ENCODE data around the gene MRPL14. TPM values are rescaled to one million over a fixed set of nuclear protein-coding genes. Genes with fewer than 3 reads are reported as not detected.

Gene MRPL14
- total RNA-seq: 10 to 100 TPM; 24.6 to 55.7 (median 30.4) TPM

DNA sequence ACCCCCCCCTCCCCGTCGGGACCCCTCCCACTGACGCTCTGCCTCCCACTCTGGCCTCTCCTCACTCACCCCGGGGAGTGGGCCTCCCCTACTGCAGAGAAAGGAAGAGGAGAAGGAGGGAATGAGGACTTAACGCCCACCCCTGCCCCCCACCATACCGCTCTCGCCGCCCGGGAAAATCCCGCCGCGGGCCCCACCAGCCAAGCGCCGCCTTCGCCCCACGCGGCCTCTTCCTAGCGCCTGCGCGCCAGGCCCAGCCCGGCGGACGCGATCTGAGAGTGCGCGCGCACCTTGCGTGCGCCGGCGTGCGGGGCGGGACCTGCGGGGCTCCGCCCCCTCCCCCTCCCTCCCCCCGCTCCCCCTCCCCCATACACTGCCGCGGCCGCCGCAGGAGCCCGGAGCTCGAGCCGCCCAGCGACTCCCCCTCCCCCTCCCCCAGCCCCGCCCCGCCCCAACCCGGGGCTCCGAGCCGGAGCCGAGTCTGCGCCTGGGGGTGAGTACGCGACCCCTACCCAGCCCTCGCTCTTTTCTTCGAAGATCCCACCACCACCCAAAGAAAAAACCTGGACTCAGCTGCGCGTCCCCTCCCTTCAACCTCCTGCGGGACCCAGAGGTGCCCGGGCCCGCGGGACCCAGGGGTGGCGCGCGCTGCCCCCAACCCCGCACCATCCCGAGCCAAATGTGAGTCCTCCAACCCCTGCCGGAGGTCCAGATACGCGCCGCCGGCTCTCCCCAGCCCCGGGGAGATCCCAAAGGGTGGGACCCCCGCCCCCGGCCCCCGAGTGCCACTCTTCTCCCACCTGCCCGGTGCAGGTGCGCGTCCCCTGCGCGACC, at the start of gene MRPL14, which contains the start of gene TMEM63B:
TSS of gene MRPL14 (minus strand) at position 267 of the 834 bp plus-strand sequence. CDS start 10,841 bp downstream, outside the sequence.
TSS of gene TMEM63B (plus strand) at position 369 of the 834 bp plus-strand sequence. CDS start 7,031 bp downstream, outside the sequence.
- Histone ChIP-seq H3K4me3 (peak within 1 kb of the TSS; percentile 96 to 100 (median 99)), H3K27ac (peak within 1 kb of the TSS; percentile 96 to 97), H3K4me1 (peaks cover 5 to 6% of the 10 kb centered on the region in 2 donors), H3K36me3 (no peaks in the 10 kb centered on the region), H3K9me3 (no peaks in the 10 kb centered on the region), H3K27me3 (no peaks in the 10 kb centered on the region)
- TF ChIP-seq POLR2A (IDR thresholded peaks at IDR 0.05) (no peak), POLR2AphosphoS5 (IDR thresholded peaks at IDR 0.05) (peak in 2 of 3 donors; percentile 43 to 82), CTCF (IDR thresholded peaks at IDR 0.05) (no peak)
- intact Hi-C loops (cut with DNase I; ENCODE audit: low total_unique reads): no loop called here
- peak; percentile 75 to 87 for DNase-seq (ENCODE audit: low spot score in 2 of 2)

GRCh38 chr6:44176130-44176761, 49.0 kb upstream of the MRPL14 start:
- intact Hi-C loops (cut with DNase I; ENCODE audit: low total_unique reads): no loop called here
- DNase-seq (ENCODE audit: low spot score in 2 of 2): peak in 1 of 2 donors; percentile 61
- Histone ChIP-seq H3K4me3 (peak overlapping the region in 2 of 3 donors; percentile 36 to 53), H3K9me3 (no peaks in the 10 kb centered on the region), H3K36me3 (no peaks in the 10 kb centered on the region), H3K4me1 (no peaks in the 10 kb centered on the region), H3K27me3 (no peaks in the 10 kb centered on the region), H3K27ac (peak overlapping the region; percentile 60 to 61)
- TF ChIP-seq POLR2AphosphoS5 (IDR thresholded peaks at IDR 0.05) (no peak), CTCF (IDR thresholded peaks at IDR 0.05) (no peak), POLR2A (IDR thresholded peaks at IDR 0.05) (no peak)

- Histone ChIP-seq H3K27ac (no peak overlapping the region), H3K36me3 (no peaks in the 10 kb centered on the region), H3K9me3 (no peaks in the 10 kb centered on the region), H3K4me1 (no peaks in the 10 kb centered on the region), H3K27me3 (no peaks in the 10 kb centered on the region), H3K4me3 (no peak overlapping the region)
- DNase-seq (ENCODE audit: low spot score in 2 of 2): peak; percentile 83 to 89
- intact Hi-C loops (cut with DNase I; ENCODE audit: low total_unique reads): loop anchor here (5.0 kb wide), 1 partner anchor 64 kb away; no protein-coding TSS in a partner anchor
- TF ChIP-seq POLR2A (IDR thresholded peaks at IDR 0.05) (no peak), CTCF (IDR thresholded peaks at IDR 0.05) (peak; percentile 80 to 95 (median 93)), POLR2AphosphoS5 (IDR thresholded peaks at IDR 0.05) (peak in 2 of 3 donors; percentile 31 to 57)
These were observed 45.7 kb upstream of the MRPL14 start for GRCh38 chr6:44172731-44173500.

- Histone ChIP-seq H3K4me3 (no peak overlapping the region), H3K9me3 (no peaks in the 10 kb centered on the region), H3K36me3 (no peaks in the 10 kb centered on the region), H3K27me3 (no peaks in the 10 kb centered on the region), H3K27ac (no peak overlapping the region), H3K4me1 (no peaks in the 10 kb centered on the region)
- no peak for DNase-seq (ENCODE audit: low spot score in 2 of 2)
- no peak for TF ChIP-seq CTCF (IDR thresholded peaks at IDR 0.05)
- intact Hi-C loops (cut with DNase I; ENCODE audit: low total_unique reads): loop anchor here (5.0 kb wide), 1 partner anchor 65 kb away; no protein-coding TSS in a partner anchor
These were observed 44.8 kb upstream of the MRPL14 start for GRCh38 chr6:44171899-44172546.
